ENCODE measurements around the gene NFE2. TPM values are rescaled to one million over a fixed set of nuclear protein-coding genes. Genes with fewer than 3 reads are reported as not detected.

NFE2 gene
- total RNA-seq, 1 donor from 2014 or later: 0.49 TPM

DNA sequence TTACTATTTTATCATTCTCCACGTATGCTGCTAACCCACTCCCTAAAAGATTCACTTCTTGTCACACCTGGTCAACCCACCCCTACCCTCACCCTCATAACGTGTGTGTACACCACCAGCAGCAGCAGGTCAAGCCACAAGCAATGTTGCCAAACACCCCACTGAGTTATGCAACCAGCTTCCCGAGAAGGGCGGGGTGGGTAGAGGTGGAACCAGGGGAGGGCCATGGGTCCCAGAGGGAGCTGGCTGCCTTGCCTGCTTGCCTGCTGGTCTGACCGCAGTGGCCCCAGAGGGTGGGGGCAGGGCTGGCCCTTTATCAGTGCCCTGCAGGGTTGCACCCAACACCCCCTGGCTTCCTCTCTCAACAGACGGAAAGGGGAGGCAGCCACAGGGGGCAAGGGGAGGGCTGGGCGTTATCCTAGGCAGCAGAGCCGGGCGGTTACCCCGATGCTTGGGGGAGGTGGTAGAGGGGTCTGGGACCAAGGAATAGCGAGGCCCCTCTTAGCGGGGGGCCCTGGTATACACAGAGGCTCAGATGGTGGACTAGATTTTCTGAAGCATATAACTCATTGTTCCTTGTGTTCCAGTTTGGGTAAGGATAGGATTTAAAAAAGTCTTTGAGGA is 3.5 kb upstream of the NFE2 start:
- Mint-ChIP-seq H3K9me3 (ENCODE audit: unreplicated experiment) (no peaks in the 10 kb centered on the region), H3K27ac (ENCODE audit: unreplicated experiment) (no peak overlapping the region), H3K4me1 (ENCODE audit: unreplicated experiment) (peaks cover 12% of the 10 kb centered on the region), H3K27me3 (ENCODE audit: unreplicated experiment) (peaks cover 5% of the 10 kb centered on the region), H3K4me3 (ENCODE audit: unreplicated experiment) (no peak overlapping the region), H3K36me3 (ENCODE audit: low read depth, unreplicated experiment) (no peaks in the 10 kb centered on the region)
- TF ChIP-seq, protein P1, sequence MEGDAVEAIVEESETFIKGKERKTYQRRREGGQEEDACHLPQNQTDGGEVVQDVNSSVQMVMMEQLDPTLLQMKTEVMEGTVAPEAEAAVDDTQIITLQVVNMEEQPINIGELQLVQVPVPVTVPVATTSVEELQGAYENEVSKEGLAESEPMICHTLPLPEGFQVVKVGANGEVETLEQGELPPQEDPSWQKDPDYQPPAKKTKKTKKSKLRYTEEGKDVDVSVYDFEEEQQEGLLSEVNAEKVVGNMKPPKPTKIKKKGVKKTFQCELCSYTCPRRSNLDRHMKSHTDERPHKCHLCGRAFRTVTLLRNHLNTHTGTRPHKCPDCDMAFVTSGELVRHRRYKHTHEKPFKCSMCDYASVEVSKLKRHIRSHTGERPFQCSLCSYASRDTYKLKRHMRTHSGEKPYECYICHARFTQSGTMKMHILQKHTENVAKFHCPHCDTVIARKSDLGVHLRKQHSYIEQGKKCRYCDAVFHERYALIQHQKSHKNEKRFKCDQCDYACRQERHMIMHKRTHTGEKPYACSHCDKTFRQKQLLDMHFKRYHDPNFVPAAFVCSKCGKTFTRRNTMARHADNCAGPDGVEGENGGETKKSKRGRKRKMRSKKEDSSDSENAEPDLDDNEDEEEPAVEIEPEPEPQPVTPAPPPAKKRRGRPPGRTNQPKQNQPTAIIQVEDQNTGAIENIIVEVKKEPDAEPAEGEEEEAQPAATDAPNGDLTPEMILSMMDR (IDR thresholded peaks at IDR 0.05; ENCODE audit: unreplicated experiment): no peak
- peak; percentile 22 for DNase-seq (ENCODE audit: low spot score)

DNA sequence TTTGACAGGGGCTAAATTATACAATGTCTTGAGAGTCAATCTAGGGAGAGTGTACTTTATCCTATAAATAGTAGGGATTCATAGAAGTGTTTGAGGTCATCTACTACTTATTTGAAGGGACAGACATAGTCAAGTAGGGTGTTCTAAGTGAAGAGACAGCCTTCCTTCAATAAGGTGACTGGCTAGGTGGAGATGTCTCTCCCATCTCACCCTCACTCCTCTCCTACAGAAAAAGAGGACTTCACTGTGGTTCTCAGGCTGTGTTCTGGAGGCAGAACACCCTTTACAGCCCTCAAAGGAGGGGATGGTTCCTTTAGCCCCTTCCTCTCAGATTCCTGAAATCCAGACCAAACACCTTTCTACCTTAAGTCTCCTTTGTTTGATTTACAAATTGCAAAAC is 2.8 kb upstream of the NFE2 start:
- DNase-seq (ENCODE audit: low spot score): no peak
- Mint-ChIP-seq H3K9me3 (ENCODE audit: unreplicated experiment) (no peaks in the 10 kb centered on the region), H3K27ac (ENCODE audit: unreplicated experiment) (no peak overlapping the region), H3K27me3 (ENCODE audit: unreplicated experiment) (peaks cover 8% of the 10 kb centered on the region), H3K4me3 (ENCODE audit: unreplicated experiment) (no peak overlapping the region), H3K36me3 (ENCODE audit: low read depth, unreplicated experiment) (no peaks in the 10 kb centered on the region), H3K4me1 (ENCODE audit: unreplicated experiment) (peaks cover 12% of the 10 kb centered on the region)
- TF ChIP-seq, protein P1 (IDR thresholded peaks at IDR 0.05; ENCODE audit: unreplicated experiment): no peak

DNA sequence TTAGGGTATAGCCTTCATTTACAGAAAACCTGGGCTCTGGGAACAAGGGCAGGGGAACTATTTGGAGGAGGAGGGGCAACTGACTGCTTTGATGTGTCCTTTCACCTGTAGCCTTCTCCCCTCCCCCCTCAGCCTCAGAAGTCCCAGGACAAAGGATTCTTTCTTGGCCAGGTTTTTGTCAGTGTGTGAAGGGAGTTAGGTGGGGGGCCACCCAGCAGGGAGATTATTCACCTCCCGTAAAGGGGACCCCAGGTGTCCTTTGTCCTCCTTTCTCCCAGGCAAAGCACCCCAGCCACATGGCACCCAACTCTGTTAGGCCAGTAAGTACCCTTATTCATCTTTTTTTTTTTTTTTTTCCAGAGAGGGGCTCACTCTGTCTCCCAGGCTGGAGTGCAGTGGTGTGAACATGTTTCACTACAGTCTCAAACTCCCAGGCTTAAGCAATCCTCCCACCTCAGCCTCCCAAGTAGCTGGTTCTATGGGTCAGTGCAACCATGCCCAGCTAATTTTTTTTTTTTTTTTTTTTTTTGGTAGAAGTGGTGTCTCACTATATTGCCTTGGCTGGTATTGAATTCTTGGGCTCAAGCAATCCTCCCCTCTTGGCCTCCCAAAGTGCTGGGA is 723 bp upstream of the NFE2 start:
- peaks cover 12% of the 10 kb centered on the region for H3K27me3 Mint-ChIP-seq (ENCODE audit: unreplicated experiment)
- no peak overlapping the region for H3K4me3 Mint-ChIP-seq (ENCODE audit: unreplicated experiment)
- H3K27ac Mint-ChIP-seq (ENCODE audit: unreplicated experiment): no peak overlapping the region
- peaks cover 12% of the 10 kb centered on the region for H3K4me1 Mint-ChIP-seq (ENCODE audit: unreplicated experiment)
- H3K36me3 Mint-ChIP-seq (ENCODE audit: low read depth, unreplicated experiment): no peaks in the 10 kb centered on the region
- TF ChIP-seq, protein P1 (IDR thresholded peaks at IDR 0.05; ENCODE audit: unreplicated experiment): no peak
- DNase-seq (ENCODE audit: low spot score): no peak
- no peaks in the 10 kb centered on the region for H3K9me3 Mint-ChIP-seq (ENCODE audit: unreplicated experiment)

DNA sequence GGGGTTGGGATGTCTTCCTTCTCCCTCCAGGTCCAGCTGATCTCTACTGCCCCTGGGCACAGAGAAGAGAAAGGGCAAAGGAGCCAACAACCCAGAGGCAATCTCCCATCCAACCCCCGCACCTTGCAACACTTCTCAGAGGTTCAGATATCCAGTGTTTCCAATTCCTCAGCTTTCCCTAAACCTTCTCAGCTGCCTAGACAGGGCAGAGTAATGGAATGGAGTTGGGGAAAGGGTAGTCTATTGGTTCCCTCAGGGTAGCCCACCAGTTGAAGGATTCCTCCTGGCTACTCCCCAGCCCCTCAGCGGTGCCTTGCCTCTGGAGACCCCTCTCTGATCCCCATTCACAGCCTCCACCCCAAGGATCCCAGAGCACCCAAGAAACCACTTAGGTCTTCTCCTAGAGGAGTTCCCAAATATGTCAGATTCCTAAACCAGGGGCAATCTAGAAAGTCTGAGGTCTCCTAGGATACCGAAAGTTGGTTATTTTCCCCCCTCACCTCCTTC is 537 bp downstream of the NFE2 start:
- no peak for DNase-seq (ENCODE audit: low spot score)
- TF ChIP-seq, protein P1 (IDR thresholded peaks at IDR 0.05; ENCODE audit: unreplicated experiment): no peak
- H3K4me1 Mint-ChIP-seq (ENCODE audit: unreplicated experiment): peaks cover 16% of the 10 kb centered on the region
- peaks cover 12% of the 10 kb centered on the region for H3K27me3 Mint-ChIP-seq (ENCODE audit: unreplicated experiment)
- H3K36me3 Mint-ChIP-seq (ENCODE audit: low read depth, unreplicated experiment): no peaks in the 10 kb centered on the region
- no peak overlapping the region for H3K27ac Mint-ChIP-seq (ENCODE audit: unreplicated experiment)
- no peaks in the 10 kb centered on the region for H3K9me3 Mint-ChIP-seq (ENCODE audit: unreplicated experiment)
- peak overlapping the region; percentile 28 for H3K4me3 Mint-ChIP-seq (ENCODE audit: unreplicated experiment)
